ENCODE results near the gene YAF2.
A peak's percentile ranks its signal among the peaks of the same experiment; 100 is the strongest.
"Not testable (repeated sequence)": the region's sequence is repeated elsewhere in the genome, so short reads cannot be mapped to it uniquely, and the experiment has no call there.

The YAF2 gene

DNA sequence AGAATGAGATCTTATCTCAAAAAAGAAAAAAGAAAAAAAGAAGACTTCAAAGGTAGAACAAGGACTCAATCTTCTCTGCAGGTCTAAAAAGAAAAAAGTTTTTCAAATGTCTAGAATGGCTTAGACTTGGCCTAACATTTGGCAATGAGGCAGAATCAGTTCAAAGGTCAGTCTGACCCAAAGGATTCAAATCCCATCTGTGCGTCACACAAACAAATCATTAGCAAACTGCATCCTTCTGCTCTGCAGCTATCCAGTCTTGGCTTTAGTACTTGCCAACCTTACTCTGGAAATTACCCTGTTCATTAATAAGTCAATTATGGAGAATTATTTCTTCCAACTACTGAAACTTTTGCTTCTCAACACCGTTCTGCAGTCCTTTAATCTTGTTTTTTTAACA is 3.1 kb downstream of the YAF2 start:
- no peak overlapping the region for H3K4me3 ChIP-seq (ENCODE audit: low read length)
- TF ChIP-seq, protein P1, sequence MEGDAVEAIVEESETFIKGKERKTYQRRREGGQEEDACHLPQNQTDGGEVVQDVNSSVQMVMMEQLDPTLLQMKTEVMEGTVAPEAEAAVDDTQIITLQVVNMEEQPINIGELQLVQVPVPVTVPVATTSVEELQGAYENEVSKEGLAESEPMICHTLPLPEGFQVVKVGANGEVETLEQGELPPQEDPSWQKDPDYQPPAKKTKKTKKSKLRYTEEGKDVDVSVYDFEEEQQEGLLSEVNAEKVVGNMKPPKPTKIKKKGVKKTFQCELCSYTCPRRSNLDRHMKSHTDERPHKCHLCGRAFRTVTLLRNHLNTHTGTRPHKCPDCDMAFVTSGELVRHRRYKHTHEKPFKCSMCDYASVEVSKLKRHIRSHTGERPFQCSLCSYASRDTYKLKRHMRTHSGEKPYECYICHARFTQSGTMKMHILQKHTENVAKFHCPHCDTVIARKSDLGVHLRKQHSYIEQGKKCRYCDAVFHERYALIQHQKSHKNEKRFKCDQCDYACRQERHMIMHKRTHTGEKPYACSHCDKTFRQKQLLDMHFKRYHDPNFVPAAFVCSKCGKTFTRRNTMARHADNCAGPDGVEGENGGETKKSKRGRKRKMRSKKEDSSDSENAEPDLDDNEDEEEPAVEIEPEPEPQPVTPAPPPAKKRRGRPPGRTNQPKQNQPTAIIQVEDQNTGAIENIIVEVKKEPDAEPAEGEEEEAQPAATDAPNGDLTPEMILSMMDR (conservative IDR thresholded peaks at IDR 0.05; ENCODE audit: low read depth, low read length), result no peak
- DNase-seq (ENCODE audit: low read depth), result no peak

DNA sequence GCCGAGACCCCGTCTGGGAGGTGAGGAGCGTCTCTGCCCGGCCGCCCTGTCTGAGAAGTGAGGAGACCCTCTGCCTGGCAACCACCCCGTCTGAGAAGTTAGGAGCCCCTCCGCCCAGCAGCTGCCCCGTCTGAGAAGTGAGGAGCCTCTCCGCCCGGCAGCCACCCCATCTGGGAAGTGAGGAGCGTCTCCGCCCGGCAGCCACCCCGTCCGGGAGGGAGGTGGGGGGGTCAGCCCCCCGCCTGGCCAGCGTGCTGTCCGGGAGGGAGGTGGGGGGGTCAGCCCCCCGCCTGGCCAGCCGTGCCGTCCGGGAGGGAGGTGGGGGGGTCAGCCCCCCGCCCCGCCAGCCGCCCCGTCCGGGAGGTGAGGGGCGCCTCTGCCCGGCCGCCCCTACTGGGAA is 10.5 kb downstream of the YAF2 start:
- not testable (repeated sequence) for H3K4me3 ChIP-seq (ENCODE audit: low read length)

DNA sequence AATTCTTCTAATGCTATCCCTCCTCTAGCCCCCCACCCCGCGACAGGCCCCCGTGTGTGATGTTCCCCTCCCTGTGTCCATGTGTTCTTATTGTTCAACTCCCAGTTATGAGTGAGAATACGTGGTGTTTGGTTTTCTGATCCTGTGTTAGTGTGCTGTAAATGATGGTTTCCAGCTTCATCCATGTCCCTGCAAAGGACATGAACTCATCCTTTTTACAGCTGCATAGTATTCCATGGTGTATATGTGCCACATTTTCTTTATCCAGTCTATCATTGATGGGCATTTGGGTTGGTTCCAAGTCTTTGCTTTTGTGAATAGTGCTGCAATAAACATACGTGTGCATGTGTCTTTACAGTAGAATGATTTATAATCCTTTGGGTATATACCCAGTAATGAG is 13.5 kb downstream of the YAF2 start:
- H3K4me3 ChIP-seq (ENCODE audit: low read length); DNase-seq (ENCODE audit: low read depth): not testable (repeated sequence)

More for the DNA sequence above, 10.5 kb downstream of the YAF2 start:
- DNase-seq (ENCODE audit: low read depth), result not testable (repeated sequence)

DNA sequence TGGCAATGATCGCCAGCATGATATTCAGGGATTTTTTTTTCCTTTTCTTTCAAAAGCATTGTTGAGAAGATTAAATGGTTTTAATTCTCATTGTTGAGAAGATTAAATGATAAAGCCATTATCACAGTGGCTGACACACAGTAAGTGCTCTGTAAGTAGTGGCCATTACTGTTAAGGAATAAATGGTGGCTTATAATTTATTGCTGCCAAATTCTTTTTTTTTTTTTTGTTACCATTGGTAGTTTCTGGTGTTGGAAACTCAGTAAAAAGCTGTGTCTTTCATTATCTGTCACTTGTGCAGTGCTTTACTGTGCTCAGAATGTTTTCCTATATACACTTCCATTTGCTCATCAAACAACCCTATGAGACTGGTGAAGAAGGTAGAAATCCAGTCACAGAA is 15.3 kb downstream of the YAF2 start:
- no peak overlapping the region for H3K4me3 ChIP-seq (ENCODE audit: low read length)
- TF ChIP-seq, protein P1 (conservative IDR thresholded peaks at IDR 0.05; ENCODE audit: low read depth, low read length), result no peak
- no peak for DNase-seq (ENCODE audit: low read depth)

DNA sequence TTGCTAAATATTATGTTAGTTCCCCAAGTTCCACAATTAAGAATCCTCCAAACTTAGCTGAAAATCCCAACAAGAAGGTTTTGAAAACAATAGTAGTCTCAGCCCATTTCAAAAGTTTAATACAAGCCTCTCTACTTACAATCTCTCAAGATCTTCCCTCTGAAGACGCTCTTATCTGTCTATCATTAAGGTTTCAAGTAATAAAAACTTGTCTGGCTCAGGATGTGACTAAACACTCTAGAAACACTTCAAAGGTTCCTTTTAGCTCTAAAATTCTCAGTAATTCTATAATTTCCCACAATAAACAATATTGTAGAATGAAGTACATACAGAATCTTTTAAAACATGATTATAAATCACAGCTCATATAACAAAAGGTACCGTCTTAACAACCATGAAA is 16.3 kb downstream of the YAF2 start:
- no peak for DNase-seq (ENCODE audit: low read depth)
- TF ChIP-seq, protein P1 (conservative IDR thresholded peaks at IDR 0.05; ENCODE audit: low read depth, low read length), result no peak
- H3K4me3 ChIP-seq (ENCODE audit: low read length), result no peak overlapping the region

DNA sequence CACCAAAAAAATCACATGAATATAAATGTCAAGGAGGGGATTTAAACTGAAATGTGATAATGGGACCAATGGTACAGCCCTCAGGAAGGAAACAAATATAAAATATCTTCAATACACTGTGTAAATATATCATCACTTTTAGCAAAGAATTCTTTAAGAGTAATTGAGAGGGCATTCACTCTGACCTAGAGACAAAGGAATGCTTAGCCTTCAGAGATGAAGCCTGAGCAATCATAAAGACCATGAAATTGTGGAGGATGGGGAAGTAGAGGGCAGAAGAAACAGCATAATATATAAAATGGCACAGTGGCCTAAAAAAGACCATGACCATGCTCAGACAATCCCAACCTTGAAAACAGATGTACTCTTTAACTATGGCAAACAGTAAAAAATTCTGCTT is 20.4 kb downstream of the YAF2 start:
- TF ChIP-seq, protein P1 (conservative IDR thresholded peaks at IDR 0.05; ENCODE audit: low read depth, low read length), result no peak
- DNase-seq (ENCODE audit: low read depth), result no peak
- H3K4me3 ChIP-seq (ENCODE audit: low read length), result no peak overlapping the region

DNA sequence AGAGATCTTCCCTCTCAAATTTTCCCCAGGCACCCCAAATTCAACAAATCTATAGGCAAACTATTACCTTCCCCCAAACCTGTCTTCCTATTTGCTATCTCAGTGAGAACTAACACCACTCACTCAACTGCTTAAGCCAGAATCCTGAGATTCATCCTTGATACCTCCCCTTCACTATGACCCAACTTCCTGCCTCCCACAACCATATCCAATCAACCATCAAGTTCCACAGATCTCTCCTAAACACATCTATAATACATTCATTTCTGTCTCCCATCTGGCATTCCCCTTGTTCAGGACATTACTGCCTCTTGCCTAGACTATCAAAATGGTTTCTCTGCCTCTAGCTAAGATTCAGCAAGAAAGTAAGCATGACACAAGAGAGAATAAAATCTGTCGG is 21.3 kb downstream of the YAF2 start:
- TF ChIP-seq, protein P1 (conservative IDR thresholded peaks at IDR 0.05; ENCODE audit: low read depth, low read length), result no peak
- H3K4me3 ChIP-seq (ENCODE audit: low read length), result no peak overlapping the region
- no peak for DNase-seq (ENCODE audit: low read depth)

DNA sequence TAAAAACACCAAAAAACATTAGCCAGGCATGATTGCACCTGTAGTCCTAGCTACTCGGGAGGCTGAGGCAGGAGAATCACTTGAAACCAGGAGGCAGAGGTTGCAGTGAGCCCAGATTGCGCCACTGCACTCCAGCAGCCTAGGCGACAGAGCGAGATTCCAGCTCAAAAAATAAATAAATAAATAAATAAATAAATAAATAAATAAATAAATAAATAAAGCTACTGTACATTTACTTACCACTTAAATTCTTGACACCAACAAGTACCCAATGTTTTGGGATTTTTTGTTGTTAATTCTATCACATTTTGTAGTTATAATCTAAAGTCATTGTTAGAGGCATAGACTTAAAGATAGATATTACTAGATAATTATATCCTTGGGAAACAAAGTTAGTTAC is 22.3 kb downstream of the YAF2 start:
- DNase-seq (ENCODE audit: low read depth), result not testable (repeated sequence)

DNA sequence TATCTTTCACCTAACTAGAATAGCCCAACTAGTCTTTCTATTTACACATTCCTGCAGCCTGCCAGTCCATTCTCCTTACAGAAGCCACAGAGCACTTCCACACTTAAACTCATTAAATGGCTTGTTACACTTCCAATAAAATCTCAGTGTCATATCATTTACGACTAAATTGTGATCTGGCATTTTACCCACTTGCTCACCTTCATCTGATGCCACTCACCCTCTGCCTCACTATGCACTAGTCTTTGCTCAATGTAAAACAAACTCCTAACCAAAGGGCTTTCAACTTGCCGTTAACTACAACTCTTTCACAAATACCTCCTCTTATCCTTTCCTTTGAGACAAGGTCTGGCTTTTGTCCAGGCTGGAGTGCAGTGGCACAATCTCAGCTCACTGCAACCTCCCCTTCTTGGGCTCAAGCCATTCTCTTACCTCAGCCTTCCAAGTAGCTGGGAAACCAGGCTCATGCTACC is 24.1 kb downstream of the YAF2 start:
- TF ChIP-seq, protein P1 (conservative IDR thresholded peaks at IDR 0.05; ENCODE audit: low read depth, low read length), result no peak
- DNase-seq (ENCODE audit: low read depth), result peak; percentile 70
- H3K4me3 ChIP-seq (ENCODE audit: low read length), result no peak overlapping the region

More for the DNA sequence above, 22.3 kb downstream of the YAF2 start:
- H3K4me3 ChIP-seq (ENCODE audit: low read length), result not testable (repeated sequence)
